HCEC 1CT (cell line): ENCODE measurements around the gene NKAIN1.
A peak's percentile ranks its signal among the peaks of the same experiment; 100 is the strongest.
"Not testable (repeated sequence)": the region's sequence is repeated elsewhere in the genome, so short reads cannot be mapped to it uniquely, and the experiment has no call there.

Experiments used
- DNase-seq: peaks from one replicate; pipeline ENCODE4 v3.0.0-alpha.2; 2017

The NKAIN1 gene

GRCh38 chr1:31239653-31240241 lies at the start of gene NKAIN1:
Gene NKAIN1 (minus strand): TSS chr1:31239887. CDS start chr1:31239547, 340 bp downstream.
- DNase-seq = no peak

- no peak for DNase-seq
Observed at GRCh38 chr1:31289021-31289420, 49.3 kb upstream of the NKAIN1 start.

- DNase-seq = not testable (repeated sequence)
Observed at GRCh38 chr1:31287791-31288190, 48.1 kb upstream of the NKAIN1 start.

GRCh38 chr1:31282426-31282825 lies 42.7 kb upstream of the NKAIN1 start:
- not testable (repeated sequence) for DNase-seq

- no peak for DNase-seq
Observed at GRCh38 chr1:31273619-31274018, 33.9 kb upstream of the NKAIN1 start.

GRCh38 chr1:31272369-31272768 lies 32.7 kb upstream of the NKAIN1 start:
- DNase-seq = no peak

- DNase-seq = no peak
Observed at GRCh38 chr1:31266547-31266946, 26.9 kb upstream of the NKAIN1 start.

- DNase-seq = no peak
Observed at GRCh38 chr1:31264790-31265386, 25.2 kb upstream of the NKAIN1 start.

- DNase-seq = no peak
Observed at GRCh38 chr1:31263408-31263807, 23.7 kb upstream of the NKAIN1 start.

GRCh38 chr1:31262393-31262792 lies 22.7 kb upstream of the NKAIN1 start:
- not testable (repeated sequence) for DNase-seq

GRCh38 chr1:31261916-31262315 lies 22.2 kb upstream of the NKAIN1 start:
- DNase-seq = no peak

- DNase-seq = no peak
Observed at GRCh38 chr1:31259746-31260145, 20.1 kb upstream of the NKAIN1 start.

GRCh38 chr1:31258581-31258980 lies 18.9 kb upstream of the NKAIN1 start:
- DNase-seq = no peak

- no peak for DNase-seq
Observed at GRCh38 chr1:31257213-31257612, 17.5 kb upstream of the NKAIN1 start.

- DNase-seq = no peak
Observed at GRCh38 chr1:31249854-31250253, 10.2 kb upstream of the NKAIN1 start.

GRCh38 chr1:31248276-31248675 lies 8.6 kb upstream of the NKAIN1 start:
- DNase-seq = no peak

- peak; percentile 8 for DNase-seq
Observed at GRCh38 chr1:31244326-31244725, 4.6 kb upstream of the NKAIN1 start.

- peak; percentile 40 for DNase-seq
Observed at GRCh38 chr1:31243501-31244286, 4.0 kb upstream of the NKAIN1 start.

- no peak for DNase-seq
Observed at GRCh38 chr1:31241321-31241720, 1.6 kb upstream of the NKAIN1 start.

GRCh38 chr1:31238986-31239613 lies 587 bp downstream of the NKAIN1 start:
- DNase-seq = no peak

- no peak for DNase-seq
Observed at GRCh38 chr1:31238612-31238985, 1.1 kb downstream of the NKAIN1 start.

GRCh38 chr1:31234870-31235269 lies 4.8 kb downstream of the NKAIN1 start:
- no peak for DNase-seq

- DNase-seq = no peak
Observed at GRCh38 chr1:31234123-31234708, 5.5 kb downstream of the NKAIN1 start.
